IMR-90 (cell line): ENCODE data around the gene DUSP10. TPM values are rescaled to one million over a fixed set of nuclear protein-coding genes. Genes with fewer than 3 reads are reported as not detected.
A peak's percentile ranks its signal among the peaks of the same experiment; 100 is the strongest.

Source experiments
- ATAC-seq: fragments of 200-7000 bp; cut with Tn5 transposase; 2 replicates; pipeline ENCODE4 v1.9.1; 2020; ENCODE audit warnings: low read depth, mild to moderate bottlenecking, moderate library complexity
- BruUV-seq: library from RNA; stranded (reverse); fragments of 400-500 nt; replicated peaks from 2 replicates; lab custom pipeline; 2021; lab: Mats Ljungman, UMichigan
- CTCF ChIA-PET: fragments of 300-600 bp; formaldehyde crosslinking; extraction: SDS; loops from one replicate; lab custom pipeline; 2021; ENCODE audit warnings: antibody characterized with exemption; lab: Yijun Ruan, JAX
- POLR2A ChIA-PET: fragments of 300-600 bp; sonication (Branson Sonifier 250); formaldehyde crosslinking; loops from one replicate; lab custom pipeline; 2022; ENCODE audit warnings: antibody characterized with exemption; ENCODE audit not compliant: unreplicated experiment; lab: Charles Lee
- DNase-seq: peaks from one replicate; pipeline ENCODE4 v3.0.0; 2013
- H2AFZ ChIP-seq: replicated peaks from 2 replicates; pipeline ENCODE3; 2013; ENCODE audit warnings: low read length, mild to moderate bottlenecking; ENCODE audit not compliant: poor library complexity
- H2AK5ac ChIP-seq: 2 replicates; pipeline ENCODE4 v1.6.1; 2013; ENCODE audit warnings: low read depth, low read length, inconsistent platforms
- H2AK9ac ChIP-seq: replicated peaks from 2 replicates; pipeline ENCODE3; 2013; ENCODE audit warnings: mild to moderate bottlenecking, low read depth, low read length, moderate library complexity; ENCODE audit not compliant: poor library complexity
- H2BK120ac ChIP-seq: 2 replicates; pipeline ENCODE4 v1.6.1; 2013; ENCODE audit warnings: low read depth, low read length, inconsistent platforms
- H2BK15ac ChIP-seq: 3 replicates; pipeline ENCODE4 v1.6.1; 2013; ENCODE audit warnings: low read depth, low read length, inconsistent platforms
- H2BK20ac ChIP-seq: 2 replicates; pipeline ENCODE4 v1.6.1; 2013; ENCODE audit warnings: low read depth, mild to moderate bottlenecking, inconsistent platforms, low read length, moderate library complexity
- H2BK5ac ChIP-seq: 2 replicates; pipeline ENCODE4 v1.6.1; 2013; ENCODE audit warnings: mild to moderate bottlenecking, low read depth, low read length, inconsistent platforms; ENCODE audit not compliant: poor library complexity, severe bottlenecking
- H3K14ac ChIP-seq: replicated peaks from 2 replicates; pipeline ENCODE4 v1.6.1; 2013; ENCODE audit warnings: low read depth, low read length, inconsistent platforms
- H3K18ac ChIP-seq: 2 replicates; pipeline ENCODE4 v1.6.1; 2013; ENCODE audit warnings: low read depth, low read length, control low read depth
- H3K23ac ChIP-seq: 2 replicates; pipeline ENCODE4 v1.6.1; 2013; ENCODE audit warnings: low read depth, low read length, inconsistent platforms
- H3K27ac ChIP-seq: 2 replicates; pipeline ENCODE4 v1.5.1; 2013; ENCODE audit warnings: mild to moderate bottlenecking, control low read depth, low read length; ENCODE audit not compliant: insufficient read depth
- H3K27me3 ChIP-seq: 2 replicates; pipeline ENCODE4 v1.6.1; 2013; ENCODE audit warnings: low read length; ENCODE audit not compliant: control insufficient read depth, insufficient read depth
- H3K36me3 ChIP-seq: 2 replicates; pipeline ENCODE4 v1.6.1; 2013; ENCODE audit warnings: low read length, mixed read lengths; ENCODE audit not compliant: control insufficient read depth, insufficient read depth
- H3K4ac ChIP-seq: 2 replicates; pipeline ENCODE4 v1.6.1; 2013; ENCODE audit warnings: low read depth, low read length, inconsistent platforms
- H3K4me1 ChIP-seq: 2 replicates; pipeline ENCODE4 v1.6.1; 2013; ENCODE audit warnings: low read length, mixed read lengths; ENCODE audit not compliant: control insufficient read depth, insufficient read depth
- H3K4me2 ChIP-seq: 2 replicates; pipeline ENCODE4 v1.6.1; 2013; ENCODE audit warnings: low read depth, mild to moderate bottlenecking, control low read depth, low read length, moderate library complexity
- H3K4me3 ChIP-seq: 2 replicates; pipeline ENCODE4 v1.5.1; 2013; ENCODE audit warnings: low read depth, mild to moderate bottlenecking, control low read depth, low read length, moderate library complexity; ENCODE audit not compliant: insufficient read depth
- H3K56ac ChIP-seq: 2 replicates; pipeline ENCODE4 v1.6.1; 2013; ENCODE audit warnings: low read length, inconsistent platforms; ENCODE audit not compliant: insufficient read depth; ENCODE audit errors: extremely low read depth
- H3K79me1 ChIP-seq, 2 experiments: 2 replicates each; pipeline ENCODE4 v1.6.1; 2013; ENCODE audit warnings: low read length in 2 of 2, inconsistent platforms in 1 of 2, low read depth in 1 of 2
- H3K9ac ChIP-seq: 2 replicates; pipeline ENCODE4 v1.6.1; 2013; ENCODE audit warnings: low read depth, low read length, control low read depth
- H3K9me1 ChIP-seq: 2 replicates; pipeline ENCODE4 v1.6.1; 2013; ENCODE audit warnings: low read length, inconsistent platforms; ENCODE audit not compliant: insufficient read depth
- H3K9me3 ChIP-seq: 2 replicates; pipeline ENCODE4 v1.6.1; 2013; ENCODE audit warnings: low read length; ENCODE audit not compliant: control insufficient read depth, insufficient read depth
- H4K20me1 ChIP-seq: 2 replicates; pipeline ENCODE4 v1.6.1; 2013; ENCODE audit warnings: low read length, inconsistent platforms; ENCODE audit not compliant: insufficient read depth
- H4K5ac ChIP-seq: 2 replicates; pipeline ENCODE4 v1.6.1; 2013; ENCODE audit warnings: mild to moderate bottlenecking, low read depth, low read length, control low read depth
- H4K8ac ChIP-seq, 2 experiments: 2 replicates each; pipeline ENCODE4 v1.6.1; 2013; ENCODE audit warnings: low read depth in 2 of 2, low read length in 2 of 2, control low read depth in 1 of 2, inconsistent platforms in 1 of 2
- H4K91ac ChIP-seq: 2 replicates; pipeline ENCODE4 v1.6.1; 2013; ENCODE audit warnings: low read depth, low read length, inconsistent platforms; ENCODE audit not compliant: insufficient read depth
- ELK1 ChIP-seq: fragments of 150-350 bp; IDR thresholded peaks from 2 replicates; pipeline ENCODE4 v1.6.1; 2016; ENCODE audit warnings: low read depth, mild to moderate bottlenecking, low read length, moderate library complexity, borderline replicate concordance
- WGBS, 2 experiments: methylation state at CpG; one replicate each; pipeline versions ENCODE4 v1.1.5 to v1.1.7; 2013; ENCODE audit warnings: missing lambda C conversion rate in 2 of 2; ENCODE audit not compliant: insufficient read length in 1 of 2; ENCODE audit errors: extremely low coverage in 2 of 2; 5-methylcytosine and 5-hydroxymethylcytosine counted together
- dilution Hi-C: fragments of 300-500 bp; cut with HindIII; formaldehyde crosslinking; loops from one replicate; pipeline ENCODE4 v1.14.3; 2018; ENCODE audit warnings: low sequenced_read_pairs; ENCODE audit not compliant: unreplicated experiment
- in situ Hi-C: fragments of 300-500 bp; cut with MboI; formaldehyde crosslinking; loops from 3 replicates; pipeline ENCODE4 v1.14.3; 2019; ENCODE audit warnings: low sequenced_read_pairs, inconsistent platforms, mixed read lengths
- intact Hi-C: fragments of 100-400 bp; cut with micrococcal nuclease; formaldehyde crosslinking; loops from 2 replicates; pipeline ENCODE4 v1.10.0; 2022
- polyA plus RNA-seq, 3 experiments: library from polyadenylated mRNA; depleted of rRNA; stranded (reverse); fragments of >200 nt; gene quantifications; 2 replicates each; pipeline ENCODE4 v1.2.3, GENCODE V29; 2012; ENCODE audit warnings: low replicate concordance in 1 of 3
- total RNA-seq: library from RNA; depleted of rRNA; stranded (reverse); fragments of >200 nt; gene quantifications from 2 replicates; pipeline ENCODE4 v1.2.3, GENCODE V29; 2012

Gene DUSP10
- total and polyA plus RNA-seq, 2 of the 4 experiments (the other 2 are of a cell fraction) = 41.7 to 59.1 TPM

GRCh38 chr1:221711063-221711577, 30.8 kb downstream of the DUSP10 start:
- H2AFZ ChIP-seq = no peak overlapping the region
- H3K27me3 ChIP-seq = no peaks in the 10 kb centered on the region
- peak overlapping the region; percentile 30 for H3K14ac ChIP-seq
- peak overlapping the region; percentile 51; the same call in 1 of the 2 replicates for H4K91ac ChIP-seq
- no peaks in the 10 kb centered on the region for H3K9me3 ChIP-seq
- in situ Hi-C loops = no loop called here
- POLR2A ChIA-PET = no interaction called here
- peak overlapping the region; percentile 39; the same call in 1 of the 3 replicates for H2BK15ac ChIP-seq
- no CpG with 5 or more reads among the region's 3 CpGs for WGBS, 2 experiments
- H3K4me3 ChIP-seq = no peak overlapping the region
- peaks cover 13% of the 10 kb centered on the region; the same call in 1 of the 2 replicates for H4K20me1 ChIP-seq
- intact Hi-C loops = no loop called here
- peak overlapping the region; percentile 27; the same call in 1 of the 2 replicates for H3K27ac ChIP-seq
- H3K4ac ChIP-seq = peak overlapping the region; percentile 44; the same call in 1 of the 2 replicates
- no peak for ATAC-seq
- peak overlapping the region; percentile 56 for H2BK120ac ChIP-seq
- H3K9me1 ChIP-seq = peaks cover 24% of the 10 kb centered on the region
- no peak overlapping the region for H3K56ac ChIP-seq
- H4K8ac ChIP-seq = peak overlapping the region; percentile 10 to 46; a peak in 1 of 4 replicates
- H3K4me1 ChIP-seq = peaks cover 27% of the 10 kb centered on the region
- DNase-seq = no peak
- H2AK9ac ChIP-seq = no peak overlapping the region
- peak overlapping the region; percentile 61 for H2BK5ac ChIP-seq
- H3K18ac ChIP-seq = peak overlapping the region; percentile 41
- peaks cover 23 to 76% of the 10 kb centered on the region in 2 experiments for H3K79me1 ChIP-seq
- peak overlapping the region; percentile 7; the same call in 1 of the 2 replicates for H3K23ac ChIP-seq
- H2BK20ac ChIP-seq = peak overlapping the region; percentile 59
- dilution Hi-C loops = no loop called here
- no peak for TF ChIP-seq ELK1
- H4K5ac ChIP-seq = peak overlapping the region; percentile 40; the same call in 1 of the 2 replicates
- no TSS peak for BruUV-seq
- H2AK5ac ChIP-seq = no peak overlapping the region
- no peak overlapping the region for H3K4me2 ChIP-seq
- H3K36me3 ChIP-seq = peaks cover 17% of the 10 kb centered on the region
- H3K9ac ChIP-seq = no peak overlapping the region
- CTCF ChIA-PET = interaction anchor here (1.0 kb wide), 1 partner anchor 17 kb away, joined by 3 read pairs; no protein-coding TSS in a partner anchor
